Lung microvascular endothelial cell (primary cell): Measurements from ENCODE around the gene DGUOK. TPM values are rescaled to one million over a fixed set of nuclear protein-coding genes. Genes with fewer than 3 reads are reported as not detected.
"Not testable (repeated sequence)": the region's sequence is repeated elsewhere in the genome, so short reads cannot be mapped to it uniquely, and the experiment has no call there.

Experiments
- DNase-seq, 2 donors: peaks; one replicate each; pipeline versions ENCODE4 v3.0.0 to v3.0.0-alpha.2; 2010; ENCODE audit warnings: low read depth in 2 of 2
- total RNA-seq: library from RNA; depleted of rRNA; stranded (reverse); fragments of >200 nt; gene quantifications from 2 replicates; pipeline ENCODE4 v1.2.1, GENCODE V29; 2014

Gene DGUOK
- total RNA-seq, 1 donor from 2014 or later: 33.7 TPM

GRCh38 chr2:73920577-73921545, 5.8 kb upstream of the DGUOK start:
- peak; percentile 20 to 32 for DNase-seq

GRCh38 chr2:73921581-73921980, 5.1 kb upstream of the DGUOK start:
- no peak for DNase-seq

- no peak for DNase-seq
Measured at GRCh38 chr2:73922681-73923080, 4.0 kb upstream of the DGUOK start.

- DNase-seq: no peak
Measured at GRCh38 chr2:73925033-73925704, 1.5 kb upstream of the DGUOK start.

- no peak for DNase-seq
Measured at GRCh38 chr2:73925853-73926492, 707 bp upstream of the DGUOK start.

GRCh38 chr2:73927344-73927743, 664 bp downstream of the DGUOK start:
- DNase-seq: no peak

GRCh38 chr2:73928963-73929347, 2.3 kb downstream of the DGUOK start:
- DNase-seq: no peak

GRCh38 chr2:73930386-73930785, 3.7 kb downstream of the DGUOK start:
- DNase-seq: no peak

GRCh38 chr2:73931531-73932500, 5.1 kb downstream of the DGUOK start:
- peak in 1 of 2 donors; percentile 20 for DNase-seq

- DNase-seq: peak in 1 of 2 donors; percentile 9
Measured at GRCh38 chr2:73933194-73933593, 6.5 kb downstream of the DGUOK start.

GRCh38 chr2:73935641-73936040, 9.0 kb downstream of the DGUOK start:
- peak in 1 of 2 donors; percentile 31 for DNase-seq

GRCh38 chr2:73937103-73937885, 10.6 kb downstream of the DGUOK start:
- DNase-seq: no peak

GRCh38 chr2:73937899-73938298, 11.2 kb downstream of the DGUOK start:
- DNase-seq: no peak

GRCh38 chr2:73938718-73939352, 12.2 kb downstream of the DGUOK start:
- DNase-seq: peak in 1 of 2 donors; percentile 17

- no peak for DNase-seq
Measured at GRCh38 chr2:73939419-73939818, 12.7 kb downstream of the DGUOK start.

- DNase-seq: not testable (repeated sequence)
Measured at GRCh38 chr2:73940066-73940465, 13.4 kb downstream of the DGUOK start.

GRCh38 chr2:73942664-73943063, 16.0 kb downstream of the DGUOK start:
- DNase-seq: no peak

GRCh38 chr2:73944714-73945113, 18.0 kb downstream of the DGUOK start:
- no peak for DNase-seq

- DNase-seq: no peak
Measured at GRCh38 chr2:73946215-73946614, 19.5 kb downstream of the DGUOK start.

GRCh38 chr2:73946666-73947065, 20.0 kb downstream of the DGUOK start:
- DNase-seq: no peak
